H1 (cell line): ENCODE measurements around the gene ZC2HC1C. TPM values are rescaled to one million over a fixed set of nuclear protein-coding genes. Genes with fewer than 3 reads are reported as not detected.

Experiments
- CTCF ChIA-PET: fragments of 300-600 bp; sonication (Branson Sonifier 250); formaldehyde crosslinking; loops from one replicate; lab custom pipeline; 2021; ENCODE audit not compliant: partially characterized antibody; lab: Charles Lee
- POLR2A ChIA-PET: fragments of 300-600 bp; sonication (Branson Sonifier 250); formaldehyde crosslinking; loops from one replicate; lab custom pipeline; 2021; ENCODE audit warnings: inconsistent platforms; ENCODE audit not compliant: partially characterized antibody; lab: Charles Lee
- DNase-seq, 2 experiments: peaks; one replicate each; pipeline versions ENCODE4 v3.0.0 to v3.0.0-alpha.2; 2010 to 2022; ENCODE audit warnings: low spot score in 2 of 2, low read depth in 1 of 2, mixed read lengths in 1 of 2
- FAIRE-seq: peaks from 2 replicates; lab custom pipeline; 2011; peaks lifted over from hg19 to GRCh38; lab: Jason Lieb, UNC
- H2AFZ ChIP-seq: 2 replicates; pipeline ENCODE4 v1.8.1; 2012; ENCODE audit warnings: low read length, inconsistent platforms
- H2AK5ac ChIP-seq: 2 replicates; pipeline ENCODE4 v1.6.1; 2013; ENCODE audit warnings: low read depth, low read length
- H2BK120ac ChIP-seq: replicated peaks from 2 replicates; pipeline ENCODE3; 2013; ENCODE audit warnings: low read depth, low read length, inconsistent platforms
- H2BK12ac ChIP-seq: 2 replicates; pipeline ENCODE4 v1.6.1; 2013; ENCODE audit warnings: low read depth, low read length
- H2BK15ac ChIP-seq: 2 replicates; pipeline ENCODE4 v1.6.1; 2013; ENCODE audit warnings: low read length
- H2BK20ac ChIP-seq: 2 replicates; pipeline ENCODE4 v1.6.1; 2013; ENCODE audit warnings: low read length
- H2BK5ac ChIP-seq: 2 replicates; pipeline ENCODE4 v1.6.1; 2013; ENCODE audit warnings: low read depth, low read length
- H3K14ac ChIP-seq: 2 replicates; pipeline ENCODE4 v1.6.1; 2013; ENCODE audit warnings: inconsistent platforms; ENCODE audit not compliant: insufficient read length
- H3K18ac ChIP-seq: 2 replicates; pipeline ENCODE4 v1.6.1; 2013; ENCODE audit warnings: low read length; ENCODE audit errors: extremely low read depth
- H3K23ac ChIP-seq: 2 replicates; pipeline ENCODE4 v1.6.1; 2013; ENCODE audit warnings: inconsistent platforms; ENCODE audit not compliant: insufficient read length
- H3K23me2 ChIP-seq: 2 replicates; pipeline ENCODE4 v1.6.1; 2013; ENCODE audit warnings: low read depth, low read length
- H3K27ac ChIP-seq: 2 replicates; pipeline ENCODE4 v1.6.1; 2011; ENCODE audit warnings: low read depth, low read length, inconsistent platforms
- H3K27me3 ChIP-seq, 4 experiments: replicated peaks in 1 of 4; 1 replicate in 1 of 4; 2 replicates in 3 of 4; pipeline versions ENCODE4 v1.6.1 to v1.8.1; 2011 to 2013; ENCODE audit warnings: low read length in 3 of 4, mild to moderate bottlenecking in 3 of 4, inconsistent platforms in 2 of 4, mixed read lengths in 2 of 4, moderate library complexity in 1 of 4; ENCODE audit not compliant: control insufficient read depth in 3 of 4, insufficient read depth in 3 of 4; ENCODE audit errors: extremely low read depth in 1 of 4
- H3K36me3 ChIP-seq, 4 experiments: 2 replicates each; pipeline versions ENCODE4 v1.6.1 to v1.8.1; 2011 to 2013; ENCODE audit warnings: mild to moderate bottlenecking in 4 of 4, low read length in 3 of 4, moderate library complexity in 2 of 4, control low read depth in 1 of 4, inconsistent platforms in 1 of 4; ENCODE audit not compliant: insufficient read depth in 4 of 4, control insufficient read depth in 2 of 4
- H3K4ac ChIP-seq: replicated peaks from 2 replicates; pipeline ENCODE3; 2013; ENCODE audit warnings: low read length, low read depth, mixed read lengths, inconsistent platforms; ENCODE audit not compliant: insufficient read length
- H3K4me1 ChIP-seq, 4 experiments: replicated peaks in 1 of 4; 1 replicate in 1 of 4; 2 replicates in 3 of 4; pipeline versions ENCODE4 v1.6.1 to v1.8.1; 2011 to 2013; ENCODE audit warnings: low read length in 3 of 4, inconsistent platforms in 2 of 4, mixed read lengths in 1 of 4; ENCODE audit not compliant: insufficient read depth in 4 of 4, control insufficient read depth in 3 of 4
- H3K4me2 ChIP-seq, 2 experiments: 2 replicates each; pipeline versions ENCODE4 v1.6.1 to v1.8.1; 2011 to 2013; ENCODE audit warnings: low read depth in 2 of 2, low read length in 2 of 2, control low read depth in 1 of 2, inconsistent platforms in 1 of 2, mild to moderate bottlenecking in 1 of 2; ENCODE audit not compliant: insufficient read depth in 1 of 2
- H3K4me3 ChIP-seq, 4 experiments: fragments of 200-600, 300-600 bp in 1 of 4; sonication (generic), shearing (Covaris generic), sonication (Bioruptor Twin) in 1 of 4; 2 replicates each; pipeline versions ENCODE4 v1.5.1 to v1.8.1; 2011 to 2016; ENCODE audit warnings: low read length in 4 of 4, low read depth in 3 of 4, control low read depth in 2 of 4, inconsistent platforms in 2 of 4, mild to moderate bottlenecking in 2 of 4, mixed read lengths in 1 of 4, moderate library complexity in 1 of 4; ENCODE audit not compliant: insufficient read depth in 2 of 4; ENCODE audit errors: extremely low read depth in 1 of 4
- H3K56ac ChIP-seq: replicated peaks from 2 replicates; pipeline ENCODE3; 2013; ENCODE audit warnings: low read depth, mild to moderate bottlenecking, mixed read lengths, low read length, inconsistent platforms; ENCODE audit not compliant: insufficient read length
- H3K79me1 ChIP-seq: 2 replicates; pipeline ENCODE4 v1.6.1; 2013; ENCODE audit warnings: low read depth, low read length, control low read depth
- H3K79me2 ChIP-seq, 2 experiments: 2 replicates each; pipeline versions ENCODE4 v1.6.1 to v1.8.1; 2012 to 2013; ENCODE audit warnings: low read length in 2 of 2, mild to moderate bottlenecking in 2 of 2, inconsistent platforms in 1 of 2; ENCODE audit not compliant: insufficient read depth in 2 of 2, control insufficient read depth in 1 of 2
- H3K9ac ChIP-seq, 4 experiments: replicated peaks in 1 of 4; 1 replicate in 1 of 4; 2 replicates in 3 of 4; pipeline versions ENCODE4 v1.6.1 to v1.8.1; 2011 to 2013; ENCODE audit warnings: low read depth in 3 of 4, low read length in 3 of 4, control low read depth in 2 of 4, mild to moderate bottlenecking in 2 of 4, moderate library complexity in 2 of 4, inconsistent platforms in 1 of 4; ENCODE audit errors: extremely low read depth in 1 of 4
- H3K9me3 ChIP-seq, 2 experiments: 2 replicates each; pipeline versions ENCODE4 v1.6.1 to v1.8.1; 2012 to 2013; ENCODE audit warnings: mild to moderate bottlenecking in 2 of 2, moderate library complexity in 2 of 2, control low read depth in 1 of 2, inconsistent platforms in 1 of 2, low read depth in 1 of 2, low read length in 1 of 2, mixed read lengths in 1 of 2; ENCODE audit not compliant: insufficient read depth in 2 of 2
- H4K20me1 ChIP-seq, 2 experiments: replicated peaks in 1 of 2; 2 replicates each; pipeline versions ENCODE3 to v1.8.1; 2011 to 2013; ENCODE audit warnings: inconsistent platforms in 2 of 2, low read length in 2 of 2, mild to moderate bottlenecking in 1 of 2; ENCODE audit not compliant: insufficient read depth in 2 of 2, control insufficient read depth in 1 of 2
- H4K5ac ChIP-seq: 2 replicates; pipeline ENCODE4 v1.6.1; 2013; ENCODE audit warnings: low read length, low read depth, mixed read lengths, inconsistent platforms; ENCODE audit not compliant: insufficient read length
- H4K8ac ChIP-seq: 2 replicates; pipeline ENCODE4 v1.8.0; 2013; ENCODE audit warnings: mild to moderate bottlenecking, moderate library complexity, low read length, inconsistent platforms; ENCODE audit not compliant: insufficient read depth; ENCODE audit errors: extremely low read depth
- H4K91ac ChIP-seq: replicated peaks from 2 replicates; pipeline ENCODE3; 2013; ENCODE audit warnings: low read length, mixed read lengths, inconsistent platforms; ENCODE audit not compliant: insufficient read length
- BRCA1 ChIP-seq: IDR thresholded peaks from 2 replicates; pipeline ENCODE4 v1.6.1; 2012; ENCODE audit warnings: low read depth, low read length, improper control_type of control experiment
- HDAC6 ChIP-seq: IDR thresholded peaks from one replicate; pipeline ENCODE4 v1.7.1; 2012; ENCODE audit warnings: low read depth, mild to moderate bottlenecking, inconsistent platforms, low read length, moderate library complexity
- JUN ChIP-seq: IDR thresholded peaks from 2 replicates; pipeline ENCODE4 v1.6.1; 2011; ENCODE audit warnings: low read depth, mild to moderate bottlenecking, improper control_type of control experiment, low read length
- POLR2AphosphoS5 ChIP-seq: IDR thresholded peaks from 2 replicates; pipeline ENCODE4 v1.6.1; 2011; ENCODE audit warnings: low read depth, low read length
- SP1 ChIP-seq: IDR thresholded peaks from 2 replicates; pipeline ENCODE4 v1.6.1; 2011; ENCODE audit warnings: low read depth, low read length
- whole genome bisulfite sequencing, 2 experiments: shearing (Covaris generic) in 1 of 2; methylation state at CpG; one replicate each; pipeline versions ENCODE4 v1.1.6 to v1.1.7; 2013 to 2015; ENCODE audit warnings: low lambda C conversion rate in 2 of 2, mixed read lengths in 2 of 2, inconsistent platforms in 1 of 2, low coverage in 1 of 2, missing lambda C conversion rate in 1 of 2; ENCODE audit not compliant: insufficient replicate concordance in 2 of 2, insufficient coverage in 1 of 2, insufficient read length in 1 of 2; ENCODE audit errors: extremely low coverage in 1 of 2, missing lambda C conversion rate in 1 of 2; 5-methylcytosine and 5-hydroxymethylcytosine counted together
- polyA plus RNA-seq, 7 experiments: library from polyadenylated mRNA; depleted of rRNA in 3 of 7; stranded (reverse) in 5 of 7; unstranded in 2 of 7; fragments of >200 nt in 5 of 7; fragments of 200-250 nt in 2 of 7; gene quantifications; 1 replicate in 5 of 7; 2 replicates in 1 of 7; 4 replicates in 1 of 7; pipeline versions ENCODE4 v1.2.1 to v1.2.3, GENCODE V29; 2011 to 2013; ENCODE audit warnings: missing spikeins in 2 of 7, mixed read lengths in 2 of 7
- total RNA-seq: library from RNA; stranded (reverse); fragmentation: NEBNext Ultra II Directional; extraction: Animal tissue kit (Norgen Biotek cat#: 25700); gene quantifications from 2 replicates; pipeline ENCODE4 v1.2.1, GENCODE V29; 2021

ZC2HC1C gene
- total and polyA plus RNA-seq, 2 of the 8 experiments (the other 6 are each of a cell fraction or from before 2014, with no cell fraction given), result 0.57 to 1.2 TPM

DNA sequence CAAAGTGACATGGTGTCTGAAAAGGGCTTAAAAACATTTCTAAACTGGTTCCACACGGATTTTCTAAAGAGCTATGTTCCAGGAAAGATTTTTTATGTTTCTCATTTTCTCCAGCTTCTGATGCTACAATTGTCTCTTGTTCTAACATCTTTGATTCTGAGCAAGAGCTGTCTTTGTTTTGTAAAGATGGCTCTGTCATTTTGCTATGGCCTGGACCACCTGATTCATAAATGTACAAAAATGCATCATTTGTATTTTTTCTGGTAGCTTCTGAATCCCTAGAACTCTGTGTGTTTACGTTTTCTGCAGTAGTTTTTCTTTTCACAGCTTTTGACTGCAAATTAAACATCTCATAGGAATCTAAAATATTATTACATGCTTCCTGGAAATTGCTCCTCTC, 21.3 kb upstream of the ZC2HC1C start:
- no peak overlapping the region for H3K9ac ChIP-seq
- FAIRE-seq (no peak), DNase-seq (no peak)
- no peaks in the 10 kb centered on the region; the same call in 1 of the 2 replicates for H3K23me2 ChIP-seq
- H3K4ac ChIP-seq, result no peak overlapping the region
- no peak overlapping the region for H3K14ac ChIP-seq
- H3K18ac ChIP-seq, result no peak overlapping the region
- no peak overlapping the region for H2AK5ac ChIP-seq
- H2BK5ac ChIP-seq, result no peak overlapping the region
- H3K56ac ChIP-seq, result no peak overlapping the region
- no peak overlapping the region for H2BK15ac ChIP-seq
- no peaks in the 10 kb centered on the region; a peak in 1 of 8 replicates for H3K36me3 ChIP-seq
- no peaks in the 10 kb centered on the region for H3K9me3 ChIP-seq
- H2AFZ ChIP-seq, result no peak overlapping the region
- peaks cover 0 to 4% (median 0%) of the 10 kb centered on the region in 4 experiments; a peak in 3 of 7 replicates for H3K4me1 ChIP-seq
- H4K20me1 ChIP-seq, result no peaks in the 10 kb centered on the region
- no peak overlapping the region for H4K8ac ChIP-seq
- H3K27ac ChIP-seq, result no peak overlapping the region
- no peak overlapping the region for H3K23ac ChIP-seq
- WGBS, 2 experiments, result 81% methylated on average over 2 of the region's 2 CpGs; no CpG with 5 or more reads in 1 of the 2 experiments
- H3K79me2 ChIP-seq, result no peaks in the 10 kb centered on the region
- H4K91ac ChIP-seq, result no peak overlapping the region
- ChIA-PET CTCF (interaction anchor here (1.0 to 2.4 kb wide), 5 partner anchors 25 to 412 kb away, joined by 3 to 17 read pairs (median 3); no protein-coding TSS in a partner anchor), POLR2A (interaction anchor here (1.4 kb wide), 2 partner anchors 22 to 141 kb away, joined by 3 to 4 read pairs; partner anchors contain the start of gene ZC2HC1C)
- H3K79me1 ChIP-seq, result no peaks in the 10 kb centered on the region
- no peak overlapping the region for H4K5ac ChIP-seq
- H3K4me2 ChIP-seq, result no peak overlapping the region
- H3K4me3 ChIP-seq, result no peak overlapping the region
- no peak overlapping the region for H2BK120ac ChIP-seq
- TF ChIP-seq BRCA1 (no peak), HDAC6 (no peak), SP1 (no peak), JUN (no peak), POLR2AphosphoS5 (no peak)
- no peak overlapping the region for H2BK20ac ChIP-seq
- no peaks in the 10 kb centered on the region for H3K27me3 ChIP-seq
- no peak overlapping the region for H2BK12ac ChIP-seq
